ENCODE data around the gene ABCB9. TPM values are rescaled to one million over a fixed set of nuclear protein-coding genes. Genes with fewer than 3 reads are reported as not detected.

The ABCB9 gene
- total RNA-seq, 2 donors from 2014 or later: 8.2 to 50.0 TPM

- H3K9me3 ChIP-seq: no peaks in the 10 kb centered on the region
These were observed 30.9 kb downstream of the ABCB9 start for GRCh38 chr12:122935318-122935717.

GRCh38 chr12:122934722-122935121 lies 31.5 kb downstream of the ABCB9 start:
- TF ChIP-seq POLR2AphosphoS5 (IDR thresholded peaks at IDR 0.05) (no peak), POLR2A (IDR thresholded peaks at IDR 0.05) (no peak)
- TF ChIP-seq, protein P1, sequence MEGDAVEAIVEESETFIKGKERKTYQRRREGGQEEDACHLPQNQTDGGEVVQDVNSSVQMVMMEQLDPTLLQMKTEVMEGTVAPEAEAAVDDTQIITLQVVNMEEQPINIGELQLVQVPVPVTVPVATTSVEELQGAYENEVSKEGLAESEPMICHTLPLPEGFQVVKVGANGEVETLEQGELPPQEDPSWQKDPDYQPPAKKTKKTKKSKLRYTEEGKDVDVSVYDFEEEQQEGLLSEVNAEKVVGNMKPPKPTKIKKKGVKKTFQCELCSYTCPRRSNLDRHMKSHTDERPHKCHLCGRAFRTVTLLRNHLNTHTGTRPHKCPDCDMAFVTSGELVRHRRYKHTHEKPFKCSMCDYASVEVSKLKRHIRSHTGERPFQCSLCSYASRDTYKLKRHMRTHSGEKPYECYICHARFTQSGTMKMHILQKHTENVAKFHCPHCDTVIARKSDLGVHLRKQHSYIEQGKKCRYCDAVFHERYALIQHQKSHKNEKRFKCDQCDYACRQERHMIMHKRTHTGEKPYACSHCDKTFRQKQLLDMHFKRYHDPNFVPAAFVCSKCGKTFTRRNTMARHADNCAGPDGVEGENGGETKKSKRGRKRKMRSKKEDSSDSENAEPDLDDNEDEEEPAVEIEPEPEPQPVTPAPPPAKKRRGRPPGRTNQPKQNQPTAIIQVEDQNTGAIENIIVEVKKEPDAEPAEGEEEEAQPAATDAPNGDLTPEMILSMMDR (IDR thresholded peaks at IDR 0.05): no peak
- no peaks in the 10 kb centered on the region for H3K27me3 ChIP-seq (replicated peaks; ENCODE audit: insufficient read depth)
- no peaks in the 10 kb centered on the region for H3K36me3 ChIP-seq
- 77% methylated on average over 3 of the region's 3 CpGs for WGBS
- DNase-seq (ENCODE audit: low spot score): no peak
- H3K4me1 ChIP-seq (replicated peaks): no peaks in the 10 kb centered on the region
- intact Hi-C loops (cut with DNase I): no loop called here
- no peaks in the 10 kb centered on the region for H3K9me3 ChIP-seq
- no peak overlapping the region for H3K27ac ChIP-seq
- no peak overlapping the region for H3K4me3 ChIP-seq

More at GRCh38 chr12:122935318-122935717, 30.9 kb downstream of the ABCB9 start:
- TF ChIP-seq, protein P1 (IDR thresholded peaks at IDR 0.05): no peak
- TF ChIP-seq POLR2AphosphoS5 (IDR thresholded peaks at IDR 0.05) (no peak), POLR2A (IDR thresholded peaks at IDR 0.05) (no peak)
- WGBS: 91% methylated on average over 8 of the region's 8 CpGs
- no peak overlapping the region for H3K4me3 ChIP-seq
- DNase-seq (ENCODE audit: low spot score): no peak
- H3K4me1 ChIP-seq (replicated peaks): no peaks in the 10 kb centered on the region
- intact Hi-C loops (cut with DNase I): no loop called here
- H3K27ac ChIP-seq: no peak overlapping the region
- H3K27me3 ChIP-seq (replicated peaks; ENCODE audit: insufficient read depth): no peaks in the 10 kb centered on the region
- no peaks in the 10 kb centered on the region for H3K36me3 ChIP-seq

DNA sequence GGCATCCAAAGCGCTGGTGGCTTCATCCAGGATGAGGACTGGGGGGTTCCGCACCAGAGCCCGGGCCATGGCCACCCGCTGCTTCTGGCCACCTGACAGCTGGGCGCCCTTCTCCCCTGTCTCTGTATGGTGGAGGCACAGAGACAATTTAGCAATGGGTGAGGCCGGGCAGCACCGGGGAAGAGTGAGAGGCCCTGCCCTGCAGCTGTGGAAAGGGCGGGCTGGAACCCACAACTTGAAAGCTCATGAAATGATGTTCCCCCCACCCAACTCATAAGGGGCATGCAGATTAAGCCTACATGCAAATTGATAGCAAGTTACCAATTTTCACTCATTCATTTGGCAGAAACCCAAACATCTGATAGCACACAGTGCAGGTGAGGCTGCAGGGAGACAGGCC lies 34.1 kb downstream of the ABCB9 start:
- H3K9me3 ChIP-seq: no peaks in the 10 kb centered on the region
- no peaks in the 10 kb centered on the region for H3K27me3 ChIP-seq (replicated peaks; ENCODE audit: insufficient read depth)
- no peak for DNase-seq (ENCODE audit: low spot score)
- intact Hi-C loops (cut with DNase I): no loop called here
- WGBS: 97% methylated on average over 8 of the region's 8 CpGs
- no peaks in the 10 kb centered on the region for H3K36me3 ChIP-seq
- H3K4me3 ChIP-seq: no peak overlapping the region
- H3K27ac ChIP-seq: no peak overlapping the region
- TF ChIP-seq POLR2AphosphoS5 (IDR thresholded peaks at IDR 0.05) (no peak), POLR2A (IDR thresholded peaks at IDR 0.05) (no peak)
- TF ChIP-seq, protein P1 (IDR thresholded peaks at IDR 0.05): no peak
- H3K4me1 ChIP-seq (replicated peaks): no peaks in the 10 kb centered on the region

GRCh38 chr12:122929812-122930211 lies 36.5 kb downstream of the ABCB9 start:
- intact Hi-C loops (cut with DNase I): no loop called here
- DNase-seq (ENCODE audit: low spot score): no peak
- Histone ChIP-seq H3K4me1 (replicated peaks) (no peaks in the 10 kb centered on the region), H3K36me3 (no peaks in the 10 kb centered on the region), H3K9me3 (no peaks in the 10 kb centered on the region), H3K27me3 (replicated peaks; ENCODE audit: insufficient read depth) (no peaks in the 10 kb centered on the region), H3K27ac (no peak overlapping the region), H3K4me3 (no peak overlapping the region)
- WGBS: 95% methylated on average over 23 of the region's 23 CpGs
- TF ChIP-seq, protein P1 (IDR thresholded peaks at IDR 0.05): no peak
- TF ChIP-seq POLR2AphosphoS5 (IDR thresholded peaks at IDR 0.05) (no peak), POLR2A (IDR thresholded peaks at IDR 0.05) (no peak)

DNA sequence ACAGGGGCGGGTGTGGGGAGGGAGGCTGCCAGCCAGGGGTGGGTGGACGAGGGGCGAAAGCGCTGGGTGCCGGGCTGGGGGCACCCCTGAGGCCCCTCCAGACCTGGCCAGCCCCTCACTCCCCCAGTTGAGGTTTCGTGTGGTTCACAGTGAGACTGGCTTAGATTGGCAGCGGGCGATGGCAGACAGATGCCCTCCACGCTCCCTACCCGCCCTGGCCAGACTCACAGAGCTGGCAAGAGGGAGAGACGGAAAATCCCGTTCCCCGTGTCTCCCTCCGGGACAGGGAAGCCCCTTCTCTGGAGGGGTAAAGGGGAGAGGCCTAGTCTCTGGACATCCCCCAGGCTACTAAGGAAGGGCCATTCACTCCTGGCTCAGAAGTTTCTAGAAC lies 37.1 kb downstream of the ABCB9 start:
- TF ChIP-seq, protein P1 (IDR thresholded peaks at IDR 0.05): no peak
- TF ChIP-seq POLR2A (IDR thresholded peaks at IDR 0.05) (no peak), POLR2AphosphoS5 (IDR thresholded peaks at IDR 0.05) (no peak)
- Histone ChIP-seq H3K4me1 (replicated peaks) (no peaks in the 10 kb centered on the region), H3K27ac (no peak overlapping the region), H3K9me3 (no peaks in the 10 kb centered on the region), H3K27me3 (replicated peaks; ENCODE audit: insufficient read depth) (no peaks in the 10 kb centered on the region), H3K36me3 (no peaks in the 10 kb centered on the region), H3K4me3 (no peak overlapping the region)
- WGBS: 83% methylated on average over 14 of the region's 14 CpGs
- DNase-seq (ENCODE audit: low spot score): no peak
- intact Hi-C loops (cut with DNase I): no loop called here

All from prostate gland (tissue), 2 donors.